Epidermal melanocyte (primary cell): Measurements from ENCODE around the gene LRP1B.

ENCODE experiments used
- DNase-seq: peaks from one replicate; pipeline ENCODE4 v3.0.0; 2011; ENCODE audit warnings: low spot score; ENCODE audit not compliant: insufficient read length

The LRP1B gene

DNA sequence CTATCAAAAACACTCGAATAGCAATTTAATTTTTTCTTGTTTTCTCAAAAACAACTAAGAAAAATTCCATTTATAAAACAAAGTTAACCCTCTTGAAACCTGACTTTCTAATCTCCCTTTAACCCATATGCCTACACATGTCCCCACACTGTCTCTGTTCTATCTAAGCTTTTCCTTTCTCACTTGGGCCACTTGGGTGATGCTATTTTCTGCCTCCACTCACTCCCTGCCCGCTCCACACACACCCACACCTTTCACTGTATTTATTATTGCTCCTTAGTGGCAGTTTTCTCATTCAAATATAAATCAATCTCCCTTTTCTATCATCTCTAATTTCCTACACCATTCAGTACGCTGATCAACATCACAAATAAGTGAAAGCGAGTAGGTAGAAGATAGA is 531.1 kb downstream of the LRP1B start:
- DNase-seq = no peak

DNA sequence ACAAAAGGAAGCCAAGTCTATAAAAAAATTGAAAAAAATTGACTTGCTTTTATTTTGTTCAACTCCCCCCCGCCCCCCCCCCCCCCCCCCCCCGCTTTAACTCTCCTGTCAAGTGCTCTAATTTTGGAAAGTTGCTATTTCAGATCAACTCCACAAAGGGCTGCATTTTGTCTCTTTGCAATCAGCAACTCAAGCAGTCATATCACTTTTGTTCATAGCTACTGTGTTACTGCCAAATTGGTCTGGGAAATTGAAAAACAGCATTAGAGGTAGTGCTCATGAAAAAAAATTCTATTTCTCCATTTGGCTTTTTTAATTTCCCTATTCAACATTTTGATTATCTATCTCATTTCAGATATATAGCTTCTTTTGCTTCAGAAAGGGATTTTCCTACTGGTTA is 531.8 kb downstream of the LRP1B start:
- no peak for DNase-seq

DNA sequence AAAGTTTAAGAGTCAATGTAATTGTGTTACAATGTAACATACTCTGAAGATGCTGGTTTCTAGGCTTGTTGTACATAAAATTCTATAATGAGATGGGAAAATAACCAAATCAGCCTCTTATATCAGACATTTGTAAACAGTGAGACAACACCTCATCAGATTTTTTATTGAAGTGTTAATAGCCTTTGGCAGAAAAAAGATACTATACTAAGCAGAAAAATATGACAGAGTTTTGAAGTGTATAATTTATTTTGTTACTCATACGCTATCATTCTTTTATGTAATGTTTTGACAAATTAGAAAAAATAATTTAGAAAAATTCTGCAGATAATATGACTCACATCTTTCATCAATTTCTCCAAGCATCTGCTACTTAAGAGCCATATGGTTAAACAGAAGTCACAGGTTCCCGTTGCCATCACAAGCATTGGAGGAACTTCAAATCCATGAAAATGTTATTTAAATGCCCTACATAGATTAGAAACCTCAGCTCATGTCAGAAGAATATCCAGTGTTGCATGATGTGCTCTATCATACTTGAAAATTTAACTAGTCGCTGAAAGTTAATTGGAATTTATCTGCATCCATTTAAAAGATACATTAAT is 535.4 kb downstream of the LRP1B start:
- DNase-seq = no peak

DNA sequence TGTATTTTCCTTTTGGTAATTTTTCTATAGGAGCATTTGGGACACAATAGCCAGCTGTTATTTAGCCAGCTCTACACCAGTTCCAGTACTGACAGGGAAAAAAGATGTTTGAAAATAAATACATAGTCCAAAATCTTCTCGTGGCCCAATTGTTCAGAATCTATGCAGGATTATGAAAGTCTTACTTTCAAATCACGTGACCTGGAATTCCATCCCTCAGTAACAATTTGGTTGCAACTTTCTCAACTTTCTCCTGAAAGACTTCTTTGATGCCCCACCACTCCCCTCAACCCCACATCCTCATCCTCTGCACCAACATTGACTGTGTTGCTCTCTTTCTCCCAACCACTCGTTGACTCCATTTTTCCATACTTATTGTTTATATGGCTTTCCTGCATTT is 539.0 kb downstream of the LRP1B start:
- no peak for DNase-seq

DNA sequence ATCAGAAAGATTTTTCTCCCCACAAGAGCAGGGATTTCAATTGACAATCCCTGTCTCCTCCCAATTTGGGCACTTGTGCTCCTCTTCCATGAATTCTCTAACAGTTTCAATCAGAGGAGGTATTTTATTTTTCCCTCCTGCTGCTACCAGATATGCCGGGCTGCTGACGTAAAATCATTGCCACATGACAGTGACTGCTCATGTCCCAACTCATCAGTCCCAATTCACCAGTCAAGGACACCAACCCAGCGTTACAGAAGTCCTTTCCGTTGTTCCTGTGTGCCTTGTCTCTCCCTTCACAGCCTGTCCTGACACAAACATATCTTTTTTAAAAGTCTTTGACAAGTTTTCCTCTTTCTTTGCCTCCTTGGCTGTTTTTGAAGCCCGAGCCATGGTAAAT is 540.2 kb downstream of the LRP1B start:
- no peak for DNase-seq

DNA sequence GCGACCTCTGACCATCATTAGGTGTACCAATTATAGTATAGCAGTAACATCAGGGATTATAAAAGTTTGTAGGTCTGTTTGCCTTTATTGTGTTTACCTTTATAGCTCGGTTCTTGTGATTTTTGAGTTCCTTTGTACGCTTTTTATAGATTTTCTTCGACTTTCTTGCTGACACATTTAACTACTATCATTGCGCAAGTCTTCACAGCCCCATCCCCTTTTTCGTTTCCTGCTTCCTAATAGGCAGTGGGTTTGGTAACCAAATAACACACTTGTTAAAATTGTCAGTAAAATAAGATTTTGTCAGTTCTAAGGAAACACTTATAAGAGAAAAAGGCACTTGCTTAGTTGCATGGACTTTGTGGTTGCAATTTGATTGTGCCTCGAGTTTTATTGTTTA is 541.5 kb downstream of the LRP1B start:
- no peak for DNase-seq

DNA sequence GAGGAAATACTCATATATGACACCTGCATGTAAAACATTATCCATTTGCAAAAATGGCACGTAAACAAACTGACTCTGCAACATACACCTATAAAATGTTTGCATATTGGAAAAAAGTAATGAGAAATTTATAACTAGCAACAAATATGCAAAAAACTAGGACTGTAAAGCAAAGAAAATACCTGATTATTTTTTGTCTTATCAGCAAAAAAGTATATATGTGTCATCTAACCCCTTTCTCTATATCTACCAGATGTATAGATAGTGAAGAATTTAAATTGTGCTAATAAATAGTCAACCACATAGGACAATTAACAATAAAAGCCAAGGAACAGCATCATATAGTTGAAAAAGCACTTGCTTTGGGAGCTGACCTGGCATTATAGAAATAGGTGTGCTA is 543.8 kb downstream of the LRP1B start:
- no peak for DNase-seq

DNA sequence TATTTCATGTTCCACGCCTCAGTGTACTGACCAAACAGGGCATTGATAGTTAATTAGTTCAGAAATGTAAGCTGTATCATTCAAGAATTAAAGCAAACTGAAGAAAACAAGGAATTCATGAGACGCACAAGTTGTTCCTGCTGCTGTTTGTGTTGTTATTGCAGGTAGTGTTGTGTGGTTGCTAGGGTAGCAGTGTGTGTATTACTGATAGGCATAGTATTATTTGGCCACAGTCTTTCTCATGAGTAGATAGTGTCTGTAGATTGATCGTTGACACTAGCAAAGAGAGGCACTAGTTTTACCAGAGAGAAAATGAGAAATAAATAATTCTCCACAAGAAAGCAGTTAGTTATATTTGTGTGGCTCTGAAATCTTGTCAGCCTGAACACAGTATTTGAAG is 548.6 kb downstream of the LRP1B start:
- no peak for DNase-seq

DNA sequence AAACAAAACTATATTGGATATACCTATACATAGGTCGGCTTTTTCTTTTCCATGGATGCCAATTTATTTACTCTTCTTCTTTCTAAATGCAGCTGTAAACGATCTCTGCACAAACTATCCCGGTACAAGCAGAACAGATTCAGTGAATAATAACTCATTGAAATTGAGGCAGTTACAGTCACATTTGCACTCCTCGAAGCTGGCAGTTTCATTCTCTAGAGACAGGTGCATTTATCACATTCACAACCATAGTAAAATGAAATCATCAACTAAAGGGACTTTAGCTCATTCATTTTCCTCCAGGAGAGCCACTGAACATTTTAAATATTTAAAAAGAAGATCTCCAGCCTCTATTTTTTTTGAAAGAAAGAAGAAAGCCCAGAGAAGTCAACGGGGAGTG is 551.7 kb downstream of the LRP1B start:
- DNase-seq = no peak

DNA sequence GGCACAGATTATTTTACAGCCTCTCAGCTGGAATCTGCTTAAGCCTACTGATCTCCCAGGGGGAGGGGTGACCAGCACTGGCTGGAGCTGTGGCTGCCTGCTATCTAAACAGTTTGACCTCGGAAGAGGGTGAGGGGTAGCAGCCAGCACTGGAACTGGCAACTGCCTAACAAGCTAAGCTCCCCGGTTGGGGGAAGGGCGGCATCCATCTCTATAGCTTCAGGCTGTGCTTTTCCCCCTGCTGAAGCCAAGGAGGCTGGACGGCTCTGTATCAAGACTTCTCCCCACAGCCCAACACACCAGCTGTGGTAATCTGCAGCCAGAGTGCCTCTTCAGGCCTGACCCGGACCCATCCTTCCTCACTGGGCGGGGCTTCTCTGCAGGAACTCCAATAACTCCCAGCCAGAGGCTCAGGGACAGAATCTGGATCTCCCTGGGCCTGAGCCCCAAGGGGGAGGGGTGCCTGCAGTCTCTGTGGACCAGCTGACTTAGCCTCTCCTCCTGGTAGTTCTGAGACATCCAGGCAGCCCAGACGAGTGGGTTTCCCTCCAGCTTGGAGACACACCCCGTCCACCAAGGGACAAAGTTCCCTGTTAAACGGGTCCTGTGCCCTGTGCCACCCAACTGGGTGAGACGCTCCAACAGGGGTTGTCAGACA is 560.2 kb downstream of the LRP1B start:
- no peak for DNase-seq

DNA sequence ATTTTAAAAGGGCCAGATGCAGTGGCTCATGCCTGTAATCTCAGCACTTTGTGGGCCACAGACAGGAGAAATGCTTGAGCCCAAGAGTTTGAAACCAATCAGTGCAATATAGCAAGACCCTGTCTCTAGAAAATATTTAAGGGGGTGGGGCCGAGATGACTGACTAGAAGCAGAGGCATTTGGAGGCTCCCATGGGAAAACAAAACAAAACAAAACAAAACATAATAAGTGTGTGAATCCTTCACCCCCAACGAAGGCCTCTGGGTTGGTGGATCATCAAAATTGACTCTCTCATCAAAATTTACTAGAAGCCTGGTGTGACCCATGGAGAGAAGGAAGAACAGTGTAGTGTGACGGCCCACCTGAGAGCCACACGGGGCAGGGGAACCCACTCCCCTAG is 560.9 kb downstream of the LRP1B start:
- no peak for DNase-seq

DNA sequence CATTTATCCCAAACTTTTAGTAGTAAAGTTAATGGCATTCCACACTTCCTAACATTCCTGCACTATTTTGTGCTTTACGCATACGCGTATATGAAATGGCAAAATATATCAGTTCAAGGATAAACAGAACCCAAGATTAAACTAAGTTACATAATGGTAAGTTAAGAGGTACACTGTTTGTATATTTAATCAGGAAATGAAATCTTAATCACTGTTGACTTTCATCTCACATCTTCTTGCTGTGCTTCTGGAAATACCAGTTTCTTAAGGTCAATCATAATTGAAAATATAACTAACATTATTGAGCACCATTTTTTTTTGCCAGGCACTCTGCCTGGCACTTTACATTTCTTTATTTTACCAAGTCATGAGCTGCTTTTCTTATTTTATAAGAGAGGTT is 565.2 kb downstream of the LRP1B start:
- DNase-seq = no peak

DNA sequence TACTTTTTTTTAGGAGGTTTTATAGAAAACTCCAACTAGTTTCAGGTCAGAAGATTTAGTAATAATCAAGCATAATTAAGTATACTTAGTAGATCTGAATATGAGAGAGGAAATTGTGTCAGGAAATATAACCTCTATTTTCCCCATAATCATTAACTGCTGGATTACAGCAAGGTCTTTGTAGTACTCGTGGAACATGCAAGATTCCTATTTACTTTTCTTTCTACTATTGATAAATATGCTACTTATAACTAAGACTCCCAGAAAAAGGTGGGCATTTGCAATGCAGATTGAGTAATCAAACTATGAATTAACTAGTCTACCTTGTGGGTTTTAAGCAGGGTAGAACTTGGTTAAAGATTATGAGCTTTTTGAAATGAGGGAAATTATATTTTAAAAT is 570.1 kb downstream of the LRP1B start:
- DNase-seq = no peak

DNA sequence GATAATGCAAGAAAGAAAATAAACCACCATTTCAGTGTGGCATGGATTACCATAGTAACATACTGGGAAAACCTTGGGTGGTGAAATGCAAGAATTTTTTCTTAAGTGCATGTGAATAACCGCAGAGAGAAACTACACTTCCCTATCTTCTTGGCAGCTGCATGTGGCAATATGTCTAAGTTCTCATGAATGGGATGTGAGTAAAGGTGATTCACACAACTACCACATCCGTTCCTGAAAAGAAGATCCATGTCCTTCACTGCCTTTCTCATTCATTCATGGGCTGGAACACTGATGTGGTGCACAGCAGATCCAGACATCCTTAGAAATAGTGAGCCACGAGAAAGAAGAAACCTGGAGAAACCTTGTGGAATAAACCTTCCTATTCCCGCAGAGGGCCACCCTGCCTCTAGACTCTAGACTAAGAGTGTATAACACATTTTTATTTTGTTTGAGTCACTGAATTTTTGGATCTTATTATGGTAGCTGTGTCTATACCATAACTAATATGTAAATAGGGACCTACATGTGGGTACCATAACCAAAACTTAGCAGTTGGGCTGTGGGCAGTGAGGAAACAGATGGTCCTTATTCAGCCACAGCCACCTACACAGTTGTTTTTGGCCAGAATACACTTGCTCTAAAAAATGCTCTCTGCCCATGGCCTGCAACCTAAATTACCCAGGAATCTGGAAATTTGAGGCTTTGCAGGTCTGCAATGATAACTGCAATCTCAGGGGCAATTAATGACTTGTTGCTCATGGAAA is 573.3 kb downstream of the LRP1B start:
- no peak for DNase-seq

DNA sequence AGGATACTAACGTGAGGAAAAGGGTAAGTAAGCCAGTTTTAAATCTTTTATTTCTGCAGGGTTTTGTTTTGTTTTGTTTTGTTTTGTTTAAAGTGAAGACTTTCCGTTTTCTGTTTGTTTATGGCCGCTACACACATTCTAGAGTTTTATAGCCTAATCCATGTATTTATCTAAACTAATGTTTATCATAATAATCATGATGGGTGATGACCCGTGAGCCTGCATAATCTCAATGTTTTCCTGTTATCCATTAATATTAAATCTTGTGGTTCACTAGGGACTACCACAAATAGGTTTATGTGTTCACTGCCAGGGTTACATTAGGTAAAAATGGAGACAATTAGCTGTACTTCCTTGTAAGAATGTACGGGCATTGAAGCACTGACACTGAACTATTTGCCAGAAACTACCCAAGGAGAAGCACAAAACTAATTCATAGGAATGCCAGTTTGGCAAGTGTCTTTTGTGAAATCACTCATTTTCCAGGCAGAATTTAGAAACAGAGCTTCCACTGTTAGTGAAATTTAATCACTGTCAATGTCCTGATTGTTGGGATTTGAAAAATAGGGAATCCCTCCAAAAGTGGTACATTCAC is 574.8 kb downstream of the LRP1B start:
- DNase-seq = no peak

DNA sequence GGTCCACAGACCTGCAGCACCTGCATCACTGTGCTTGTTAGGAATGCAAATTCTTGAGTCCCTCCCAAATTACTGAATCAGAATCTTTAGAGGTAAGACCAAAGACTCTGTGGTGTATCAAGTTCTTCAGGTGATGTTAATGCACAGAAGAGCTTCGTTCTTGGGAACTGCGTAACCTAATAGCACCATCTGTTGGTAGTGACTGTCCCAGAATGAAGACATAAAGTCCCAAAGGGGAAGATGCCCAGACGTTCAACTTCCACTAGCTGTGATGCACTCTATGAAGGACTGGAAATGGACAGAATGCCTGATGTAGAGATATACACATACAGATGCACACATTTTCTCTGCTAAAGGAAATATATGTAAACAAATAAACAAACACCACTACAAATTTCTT is 576.0 kb downstream of the LRP1B start:
- no peak for DNase-seq

DNA sequence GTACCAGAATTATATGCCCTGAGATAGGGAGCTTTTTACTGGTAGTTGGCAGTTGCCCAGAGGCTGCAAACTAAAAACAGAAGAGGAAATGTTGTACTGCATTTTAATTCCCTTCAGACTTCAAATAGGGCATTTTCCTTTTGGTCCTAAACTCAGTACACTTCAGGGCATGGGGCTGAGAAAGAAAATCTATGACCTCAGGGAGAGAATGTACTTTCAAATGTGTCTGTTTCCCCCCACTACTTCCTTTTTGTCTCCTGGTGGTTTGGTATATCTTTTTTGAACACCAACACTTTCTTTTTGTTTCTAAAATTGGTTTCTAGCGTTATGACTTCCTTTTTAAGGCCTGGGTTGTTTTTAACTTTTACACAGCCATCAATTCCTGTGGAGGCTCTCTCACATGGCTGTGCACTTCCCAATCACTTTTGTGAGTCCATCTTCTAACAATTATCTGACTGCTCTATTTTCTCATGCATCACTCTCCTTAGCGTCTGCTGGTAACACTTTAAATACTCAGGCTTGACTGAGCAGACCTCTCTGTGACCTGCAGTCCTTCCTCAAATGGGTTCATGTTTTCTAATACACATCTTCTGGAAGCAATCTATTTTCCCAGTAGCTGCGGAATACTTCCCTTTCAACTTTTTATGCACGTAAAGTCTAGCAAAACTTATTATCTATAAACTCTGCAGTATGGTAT is 596.0 kb downstream of the LRP1B start:
- no peak for DNase-seq

DNA sequence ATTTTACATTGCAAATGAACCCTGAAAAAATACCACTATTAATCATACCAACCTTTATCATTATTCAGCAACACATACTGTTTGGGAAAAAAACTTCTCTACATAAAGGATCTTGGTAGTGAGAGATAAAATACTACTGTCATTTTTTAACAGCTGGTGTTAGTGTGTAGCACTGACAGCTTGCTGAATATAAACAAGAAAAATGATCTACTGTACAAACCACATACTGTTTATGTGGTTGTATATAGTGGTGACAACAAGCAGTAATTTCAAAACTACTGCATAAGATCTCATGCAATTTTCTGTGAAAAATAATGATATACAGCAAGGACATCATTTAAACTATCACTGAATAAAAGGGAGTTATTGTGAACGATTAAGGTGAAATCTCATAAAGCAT is 601.2 kb downstream of the LRP1B start:
- DNase-seq = no peak

DNA sequence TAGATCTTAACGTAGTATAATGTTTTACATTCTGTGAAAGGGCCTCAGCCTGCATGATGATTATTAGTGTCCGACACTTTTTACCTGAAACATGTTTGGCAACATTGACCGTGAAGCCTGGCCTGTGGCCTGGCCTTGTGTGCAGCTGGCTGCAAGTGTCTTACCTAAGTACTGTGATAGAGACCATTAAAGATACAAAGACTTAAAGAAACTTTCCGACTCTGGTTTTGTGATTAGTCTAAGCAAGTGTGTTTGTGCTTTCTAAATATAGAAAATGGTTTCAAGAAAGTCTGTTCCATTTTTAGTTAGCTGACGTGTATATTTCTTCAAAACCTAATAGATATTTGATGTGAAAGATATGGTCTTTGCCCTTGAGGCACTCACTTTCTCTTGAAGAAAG is 601.8 kb downstream of the LRP1B start:
- no peak for DNase-seq

DNA sequence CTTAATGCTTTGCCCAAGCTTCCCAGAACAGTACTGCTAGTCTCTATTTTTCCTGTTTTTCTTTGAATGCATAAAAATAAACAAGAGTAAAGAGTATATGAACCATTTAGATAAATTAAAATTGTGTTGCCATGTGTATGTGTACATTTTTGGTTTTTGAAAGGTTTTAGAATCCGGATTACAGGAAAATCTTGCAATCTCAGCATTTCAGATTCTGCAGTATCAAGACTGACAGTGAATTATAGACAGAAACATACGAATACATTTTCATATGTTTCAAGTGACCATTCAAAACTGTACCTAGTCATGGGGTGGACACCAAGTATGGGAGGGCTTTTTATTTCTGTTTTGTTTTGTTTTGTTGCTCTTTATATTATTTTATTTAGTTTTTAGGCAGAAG is 604.1 kb downstream of the LRP1B start:
- DNase-seq = no peak

DNA sequence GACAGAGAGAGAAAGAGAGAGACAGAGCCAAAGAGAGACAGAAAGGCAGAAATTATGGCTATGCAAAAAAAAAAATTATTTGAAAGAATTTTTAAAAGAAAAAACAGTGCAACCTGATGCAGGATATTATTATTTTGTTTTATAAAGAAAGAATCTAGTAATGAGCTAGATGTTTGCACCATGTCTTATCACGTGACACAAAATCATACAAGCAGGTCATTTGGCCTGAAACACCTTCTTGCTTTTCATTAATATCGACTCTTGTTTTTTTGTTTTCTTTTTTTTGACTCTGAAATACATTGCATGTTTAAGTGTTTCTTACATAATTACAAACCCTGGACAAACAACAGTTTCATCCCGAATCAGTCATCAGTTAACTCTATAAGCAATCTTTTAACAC is 606.0 kb downstream of the LRP1B start:
- no peak for DNase-seq

DNA sequence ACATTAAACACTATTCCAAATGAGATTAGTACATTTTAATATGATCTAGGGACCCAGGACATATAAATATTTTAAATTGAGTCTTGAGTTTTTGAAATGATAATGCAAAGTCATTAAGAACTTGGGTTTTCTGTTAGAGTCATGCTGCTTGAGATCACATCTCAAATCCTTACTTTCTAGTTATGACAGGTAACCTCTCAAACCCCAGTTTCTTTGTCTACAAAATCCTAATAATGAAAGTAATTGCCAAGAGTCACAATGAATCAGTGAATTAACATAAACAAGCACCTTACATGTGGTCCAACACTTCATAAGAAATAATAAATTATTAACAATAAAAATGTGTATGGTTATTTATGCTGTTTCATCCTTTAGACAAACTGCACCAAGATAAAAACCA is 607.6 kb downstream of the LRP1B start:
- no peak for DNase-seq
